Measurements from ENCODE around the gene DGKI. TPM values are rescaled to one million over a fixed set of nuclear protein-coding genes. Genes with fewer than 3 reads are reported as not detected.
"Not testable (repeated sequence)": the region's sequence is repeated elsewhere in the genome, so short reads cannot be mapped to it uniquely, and the experiment has no call there.

The DGKI gene
- total RNA-seq, 4 donors from 2014 or later, result 0.16 to 4.4 (median 2.1) TPM

DNA sequence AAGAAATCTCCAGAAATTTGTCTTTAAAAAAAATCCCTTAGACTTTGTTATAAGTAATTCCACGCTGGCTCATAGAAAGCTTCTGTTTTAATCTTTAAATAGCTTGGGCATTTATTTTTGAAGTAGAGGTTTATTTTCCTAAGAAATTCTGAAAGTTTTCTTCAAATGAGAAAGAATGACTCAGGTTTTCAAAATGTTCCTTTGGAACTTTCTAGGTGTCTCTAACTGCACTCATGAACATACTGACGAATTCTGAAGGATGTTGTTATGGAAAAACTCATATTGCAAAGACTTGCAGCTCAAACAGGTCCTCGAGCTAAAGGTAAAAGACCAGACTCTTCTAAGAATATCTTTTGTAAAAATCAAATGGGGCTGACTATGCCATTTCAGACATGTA, 10.7 kb downstream of the DGKI start:
- DNase-seq (ENCODE audit: low spot score) (no peak), ATAC-seq (ENCODE audit: low FRiP score) (no peak)
- TF ChIP-seq CTCF (IDR thresholded peaks at IDR 0.05), result no peak

DNA sequence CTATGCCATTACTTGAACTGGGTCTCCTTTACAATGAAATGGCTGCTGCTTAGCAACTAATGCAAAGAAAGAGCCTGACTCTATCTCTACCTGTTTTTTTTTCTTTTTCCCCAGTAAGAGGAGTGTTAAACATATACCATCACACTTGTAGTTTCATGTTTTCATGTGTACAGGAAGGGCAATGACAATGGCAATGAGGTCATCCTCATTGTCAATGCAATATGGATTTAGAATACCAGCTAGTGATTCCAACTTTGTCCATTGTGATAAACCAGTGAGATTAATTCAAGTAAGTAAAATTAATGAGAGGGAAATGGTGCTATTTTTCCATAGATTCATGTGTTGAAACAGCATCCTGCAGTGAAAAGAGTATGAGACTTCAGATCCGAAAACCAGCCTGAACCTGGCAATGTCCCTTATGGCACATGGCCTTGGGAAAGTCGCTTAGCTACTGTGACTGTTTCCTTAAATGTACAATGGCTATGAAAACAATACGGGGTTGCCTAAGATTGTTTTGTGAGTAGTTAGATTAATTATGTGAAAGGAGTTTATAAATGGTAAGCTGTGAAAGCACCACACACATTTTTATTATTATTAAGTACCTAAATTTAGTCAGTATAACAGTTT, 11.2 kb downstream of the DGKI start:
- no peak for TF ChIP-seq CTCF (IDR thresholded peaks at IDR 0.05)
- DNase-seq (ENCODE audit: low spot score) (no peak), ATAC-seq (ENCODE audit: low FRiP score) (no peak)

DNA sequence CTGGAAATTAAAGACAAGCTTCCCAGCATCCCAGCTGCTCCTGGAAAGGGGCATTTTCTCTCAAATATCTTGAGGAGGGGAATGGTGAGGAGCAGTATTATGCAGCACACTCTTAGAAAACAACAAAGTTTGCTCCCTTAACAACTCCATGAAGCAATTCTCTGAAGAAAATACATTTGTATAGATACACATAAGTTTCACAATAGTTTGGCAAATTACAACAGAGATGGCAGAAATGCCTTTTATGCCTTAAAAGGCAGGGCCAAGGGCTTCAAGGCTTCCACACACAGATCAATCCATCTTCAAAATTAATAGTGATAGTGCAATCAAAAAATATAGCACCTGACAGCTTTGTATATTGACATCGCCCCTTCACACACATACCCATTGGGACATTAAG, 12.2 kb downstream of the DGKI start:
- no peak for ATAC-seq (ENCODE audit: low FRiP score)
- no peak for DNase-seq (ENCODE audit: low spot score)
- TF ChIP-seq CTCF (IDR thresholded peaks at IDR 0.05), result no peak

DNA sequence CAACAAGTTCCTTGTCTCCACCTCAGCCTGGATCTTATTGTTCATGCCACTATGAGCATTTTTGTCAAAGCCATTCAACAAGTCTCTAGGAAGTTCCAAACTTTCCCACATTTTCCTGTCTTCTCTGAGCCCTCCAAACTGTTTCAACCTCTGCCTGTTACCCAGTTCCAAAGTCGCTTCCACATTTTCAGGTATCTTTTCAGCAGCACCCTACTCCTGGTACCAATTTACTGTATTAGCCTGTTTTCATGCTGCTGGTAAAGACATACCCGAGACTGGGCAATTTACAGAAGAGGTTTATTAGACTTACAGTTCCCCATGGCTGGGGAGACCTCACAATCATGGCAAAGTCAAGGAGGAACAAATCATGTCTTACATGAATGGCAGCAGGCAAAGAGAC, 13.8 kb downstream of the DGKI start:
- not testable (repeated sequence) for DNase-seq (ENCODE audit: low spot score); ATAC-seq (ENCODE audit: low FRiP score)

GRCh38 chr7:137832382-137832781, 14.4 kb downstream of the DGKI start:
- ATAC-seq (ENCODE audit: low FRiP score) (no peak), DNase-seq (ENCODE audit: low spot score) (no peak)
- no peak for TF ChIP-seq CTCF (IDR thresholded peaks at IDR 0.05)

DNA sequence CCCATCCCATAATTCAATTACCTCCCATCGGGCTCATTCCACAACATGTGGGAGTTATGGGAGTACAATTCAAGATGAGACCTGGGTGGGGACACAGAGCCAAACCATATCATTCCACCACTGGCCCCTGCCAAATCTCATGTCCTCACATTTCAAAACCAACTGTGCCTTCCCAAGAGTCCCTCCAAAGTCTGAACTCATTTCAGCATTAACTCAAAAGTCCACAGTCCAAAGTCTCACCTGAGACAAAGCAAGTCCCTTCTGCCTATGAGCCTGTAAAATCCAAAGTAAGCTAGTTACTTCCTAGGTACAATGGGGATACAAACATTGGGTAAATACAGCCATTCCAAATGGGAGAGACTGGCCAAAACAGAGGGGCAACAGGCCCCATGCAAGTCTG, 15.2 kb downstream of the DGKI start:
- DNase-seq (ENCODE audit: low spot score); ATAC-seq (ENCODE audit: low FRiP score): not testable (repeated sequence)

GRCh38 chr7:137829337-137829992, 17.3 kb downstream of the DGKI start:
- no peak for ATAC-seq (ENCODE audit: low FRiP score)
- TF ChIP-seq CTCF (IDR thresholded peaks at IDR 0.05), result no peak
- no peak for DNase-seq (ENCODE audit: low spot score)

- ATAC-seq (ENCODE audit: low FRiP score), result no peak
- TF ChIP-seq CTCF (IDR thresholded peaks at IDR 0.05), result no peak
- no peak for DNase-seq (ENCODE audit: low spot score)
Observed at GRCh38 chr7:137828456-137828855, 18.3 kb downstream of the DGKI start.
